Activated CD4-positive, alpha-beta memory T cell treated with anti-CD3 and anti-CD28 coated beads, Interleukin-2, amount 10 ng/mL, durations not matched to agents 7 days and 5 days (primary cell): ENCODE results near the gene CAMTA1. TPM values are rescaled to one million over a fixed set of nuclear protein-coding genes. Genes with fewer than 3 reads are reported as not detected.

Source experiments
- CTCF ChIA-PET: fragments of 350-600 bp; sonication (Branson Sonifier 250); formaldehyde crosslinking; loops from one replicate; lab custom pipeline; 2021; ENCODE audit warnings: antibody characterized with exemption, inconsistent platforms; lab: Charles Lee
- POLR2A ChIA-PET: fragments of 350-600 bp; sonication (Branson Sonifier 250); formaldehyde crosslinking; loops from one replicate; lab custom pipeline; 2021; ENCODE audit warnings: antibody characterized with exemption; lab: Charles Lee
- DNase-seq: peaks from one replicate; pipeline ENCODE4 v3.0.0-alpha.2; 2020
- H3K27ac Mint-ChIP-seq: one replicate; pipeline ENCODE4 v1.8.0; 2021; ENCODE audit warnings: mild to moderate bottlenecking, mixed read lengths
- H3K27me3 Mint-ChIP-seq: one replicate; pipeline ENCODE4 v1.8.0; 2021; ENCODE audit warnings: mixed read lengths
- H3K36me3 Mint-ChIP-seq: one replicate; pipeline ENCODE4 v1.8.0; 2021; ENCODE audit warnings: low read depth, mixed read lengths
- H3K4me1 Mint-ChIP-seq: one replicate; pipeline ENCODE4 v1.8.0; 2021; ENCODE audit warnings: mixed read lengths
- H3K4me3 Mint-ChIP-seq: one replicate; pipeline ENCODE4 v1.8.0; 2021; ENCODE audit warnings: mild to moderate bottlenecking, mixed read lengths
- H3K9me3 Mint-ChIP-seq: one replicate; pipeline ENCODE4 v1.8.0; 2021; ENCODE audit warnings: mixed read lengths
- total RNA-seq, 2 experiments: library from RNA; stranded (reverse); gene quantifications; one replicate each; pipeline ENCODE4 v1.2.3, GENCODE V29; 2021

The CAMTA1 gene
- total RNA-seq, 2 experiments from 2014 or later = 43.0 to 47.3 TPM

- H3K27ac Mint-ChIP-seq = no peak overlapping the region
- DNase-seq = no peak
- no peaks in the 10 kb centered on the region for H3K27me3 Mint-ChIP-seq
- H3K36me3 Mint-ChIP-seq = no peaks in the 10 kb centered on the region
- H3K4me1 Mint-ChIP-seq = no peaks in the 10 kb centered on the region
- no peak overlapping the region for H3K4me3 Mint-ChIP-seq
- CTCF ChIA-PET = no interaction called here
- POLR2A ChIA-PET = no interaction called here
- H3K9me3 Mint-ChIP-seq = no peaks in the 10 kb centered on the region
These were observed 566.4 kb downstream of the CAMTA1 start for GRCh38 chr1:7351649-7352048.

GRCh38 chr1:7352364-7352763 is 567.1 kb downstream of the CAMTA1 start:
- POLR2A ChIA-PET = no interaction called here
- no peak for DNase-seq
- Mint-ChIP-seq H3K4me1 (no peaks in the 10 kb centered on the region), H3K27me3 (no peaks in the 10 kb centered on the region), H3K9me3 (no peaks in the 10 kb centered on the region), H3K27ac (no peak overlapping the region), H3K36me3 (no peaks in the 10 kb centered on the region), H3K4me3 (no peak overlapping the region)
- CTCF ChIA-PET = no interaction called here

GRCh38 chr1:7352974-7353373 is 567.7 kb downstream of the CAMTA1 start:
- Mint-ChIP-seq H3K27ac (no peak overlapping the region), H3K27me3 (no peaks in the 10 kb centered on the region), H3K4me3 (no peak overlapping the region), H3K4me1 (no peaks in the 10 kb centered on the region), H3K9me3 (no peaks in the 10 kb centered on the region), H3K36me3 (no peaks in the 10 kb centered on the region)
- CTCF ChIA-PET = no interaction called here
- POLR2A ChIA-PET = no interaction called here
- no peak for DNase-seq

GRCh38 chr1:7355646-7356045 is 570.4 kb downstream of the CAMTA1 start:
- Mint-ChIP-seq H3K4me3 (no peak overlapping the region), H3K27me3 (peaks cover 2% of the 10 kb centered on the region), H3K27ac (no peak overlapping the region), H3K9me3 (no peaks in the 10 kb centered on the region), H3K36me3 (no peaks in the 10 kb centered on the region), H3K4me1 (no peaks in the 10 kb centered on the region)
- DNase-seq = no peak
- ChIA-PET CTCF (no interaction called here), POLR2A (no interaction called here)

GRCh38 chr1:7356079-7356478 is 570.8 kb downstream of the CAMTA1 start:
- CTCF ChIA-PET = no interaction called here
- Mint-ChIP-seq H3K4me3 (no peak overlapping the region), H3K9me3 (no peaks in the 10 kb centered on the region), H3K36me3 (no peaks in the 10 kb centered on the region), H3K27me3 (peaks cover 2% of the 10 kb centered on the region), H3K4me1 (no peaks in the 10 kb centered on the region), H3K27ac (no peak overlapping the region)
- DNase-seq = no peak
- POLR2A ChIA-PET = no interaction called here

GRCh38 chr1:7358425-7358824 is 573.2 kb downstream of the CAMTA1 start:
- Mint-ChIP-seq H3K27ac (no peak overlapping the region), H3K9me3 (no peaks in the 10 kb centered on the region), H3K4me3 (no peak overlapping the region), H3K27me3 (peaks cover 2% of the 10 kb centered on the region), H3K4me1 (no peaks in the 10 kb centered on the region), H3K36me3 (no peaks in the 10 kb centered on the region)
- CTCF ChIA-PET = no interaction called here
- POLR2A ChIA-PET = no interaction called here
- DNase-seq = no peak

GRCh38 chr1:7360526-7360925 is 575.3 kb downstream of the CAMTA1 start:
- H3K9me3 Mint-ChIP-seq = no peaks in the 10 kb centered on the region
- no peak overlapping the region for H3K27ac Mint-ChIP-seq
- DNase-seq = no peak
- H3K27me3 Mint-ChIP-seq = peaks cover 2% of the 10 kb centered on the region
- no peak overlapping the region for H3K4me3 Mint-ChIP-seq
- ChIA-PET CTCF (no interaction called here), POLR2A (no interaction called here)
- no peaks in the 10 kb centered on the region for H3K4me1 Mint-ChIP-seq
- H3K36me3 Mint-ChIP-seq = no peaks in the 10 kb centered on the region

GRCh38 chr1:7362947-7363346 is 577.7 kb downstream of the CAMTA1 start:
- H3K4me1 Mint-ChIP-seq = no peaks in the 10 kb centered on the region
- H3K27me3 Mint-ChIP-seq = peaks cover 2% of the 10 kb centered on the region
- CTCF ChIA-PET = interaction anchor here (0.6 kb wide), 1 partner anchor 333 kb away, joined by 3 read pairs; no protein-coding TSS in a partner anchor
- no peak overlapping the region for H3K27ac Mint-ChIP-seq
- H3K36me3 Mint-ChIP-seq = no peaks in the 10 kb centered on the region
- POLR2A ChIA-PET = no interaction called here
- H3K9me3 Mint-ChIP-seq = no peaks in the 10 kb centered on the region
- no peak for DNase-seq
- H3K4me3 Mint-ChIP-seq = no peak overlapping the region

- Mint-ChIP-seq H3K27ac (no peak overlapping the region), H3K4me1 (no peaks in the 10 kb centered on the region), H3K36me3 (no peaks in the 10 kb centered on the region), H3K27me3 (peaks cover 2% of the 10 kb centered on the region), H3K9me3 (no peaks in the 10 kb centered on the region), H3K4me3 (no peak overlapping the region)
- ChIA-PET CTCF (interaction anchor here (0.6 kb wide), 1 partner anchor 334 kb away, joined by 3 read pairs; no protein-coding TSS in a partner anchor), POLR2A (no interaction called here)
- no peak for DNase-seq
These were observed 578.2 kb downstream of the CAMTA1 start for GRCh38 chr1:7363450-7363849.

- no peaks in the 10 kb centered on the region for H3K36me3 Mint-ChIP-seq
These were observed 580.5 kb downstream of the CAMTA1 start for GRCh38 chr1:7365706-7366105.

GRCh38 chr1:7366286-7366954 is 581.2 kb downstream of the CAMTA1 start:
- Mint-ChIP-seq H3K27me3 (no peaks in the 10 kb centered on the region), H3K36me3 (no peaks in the 10 kb centered on the region), H3K4me1 (no peaks in the 10 kb centered on the region), H3K9me3 (no peaks in the 10 kb centered on the region), H3K27ac (no peak overlapping the region), H3K4me3 (no peak overlapping the region)
- DNase-seq = no peak
- CTCF ChIA-PET = no interaction called here
- POLR2A ChIA-PET = no interaction called here

More at GRCh38 chr1:7365706-7366105, 580.5 kb downstream of the CAMTA1 start:
- ChIA-PET CTCF (no interaction called here), POLR2A (no interaction called here)
- no peak for DNase-seq
- Mint-ChIP-seq H3K4me3 (no peak overlapping the region), H3K27me3 (no peaks in the 10 kb centered on the region), H3K4me1 (no peaks in the 10 kb centered on the region), H3K9me3 (no peaks in the 10 kb centered on the region), H3K27ac (no peak overlapping the region)

- no peaks in the 10 kb centered on the region for H3K9me3 Mint-ChIP-seq
- no peaks in the 10 kb centered on the region for H3K27me3 Mint-ChIP-seq
- H3K4me3 Mint-ChIP-seq = no peak overlapping the region
- no peak for DNase-seq
- H3K36me3 Mint-ChIP-seq = no peaks in the 10 kb centered on the region
- POLR2A ChIA-PET = no interaction called here
- CTCF ChIA-PET = no interaction called here
- H3K27ac Mint-ChIP-seq = no peak overlapping the region
- no peaks in the 10 kb centered on the region for H3K4me1 Mint-ChIP-seq
These were observed 581.9 kb downstream of the CAMTA1 start for GRCh38 chr1:7366955-7367665.

GRCh38 chr1:7369866-7370265 is 584.6 kb downstream of the CAMTA1 start:
- POLR2A ChIA-PET = no interaction called here
- CTCF ChIA-PET = no interaction called here

GRCh38 chr1:7371926-7372325 is 586.7 kb downstream of the CAMTA1 start:
- CTCF ChIA-PET = no interaction called here
- POLR2A ChIA-PET = no interaction called here
- H3K9me3 Mint-ChIP-seq = no peaks in the 10 kb centered on the region
- H3K27ac Mint-ChIP-seq = no peak overlapping the region
- no peak for DNase-seq
- no peak overlapping the region for H3K4me3 Mint-ChIP-seq
- H3K36me3 Mint-ChIP-seq = no peaks in the 10 kb centered on the region
- no peaks in the 10 kb centered on the region for H3K27me3 Mint-ChIP-seq
- H3K4me1 Mint-ChIP-seq = no peaks in the 10 kb centered on the region

More at GRCh38 chr1:7369866-7370265, 584.6 kb downstream of the CAMTA1 start:
- no peak overlapping the region for H3K27ac Mint-ChIP-seq
- no peaks in the 10 kb centered on the region for H3K4me1 Mint-ChIP-seq
- H3K4me3 Mint-ChIP-seq = no peak overlapping the region
- no peak for DNase-seq
- no peaks in the 10 kb centered on the region for H3K9me3 Mint-ChIP-seq
- H3K27me3 Mint-ChIP-seq = no peaks in the 10 kb centered on the region
- H3K36me3 Mint-ChIP-seq = no peaks in the 10 kb centered on the region
